Measurements from ENCODE around the gene APOBEC4. TPM values are rescaled to one million over a fixed set of nuclear protein-coding genes. Genes with fewer than 3 reads are reported as not detected.

APOBEC4 gene
- total and polyA plus RNA-seq, 4 experiments from 2014 or later: not detected

DNA sequence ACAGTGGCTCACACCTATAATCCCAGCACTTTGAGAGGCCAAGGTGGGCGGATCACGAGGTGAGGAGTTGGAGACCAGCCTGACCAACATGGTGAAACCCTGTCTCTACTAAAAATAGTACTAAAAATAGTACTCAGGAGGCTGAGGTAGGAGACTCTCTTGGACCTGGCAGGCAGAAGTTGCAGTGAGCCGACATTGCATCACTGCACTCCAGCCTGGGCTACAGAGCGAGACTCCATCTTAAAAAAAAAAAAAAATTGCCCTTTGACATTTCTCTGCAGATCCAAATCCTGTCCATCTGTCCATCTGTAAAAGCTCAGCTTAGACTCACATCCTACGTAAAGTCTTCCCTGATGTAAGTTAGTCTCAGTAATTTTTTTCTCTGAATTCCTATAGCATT lies 56.6 kb downstream of the APOBEC4 start:
- H3K4me1 Mint-ChIP-seq: peaks cover 0 to 2% (median under 1%) of the 10 kb centered on the region in 4 donors
- ChIA-PET POLR2A (ENCODE audit: partially characterized antibody) (no interaction called here), CTCF (ENCODE audit: partially characterized antibody) (no interaction called here)
- Histone ChIP-seq H3K36me3 (ENCODE audit: insufficient read depth, low read length) (no peaks in the 10 kb centered on the region), H3K27ac (ENCODE audit: low read depth, low read length) (no peak overlapping the region), H3K4me1 (ENCODE audit: insufficient read depth, low read length) (no peaks in the 10 kb centered on the region), H3K27me3 (ENCODE audit: insufficient read depth, low read length) (no peaks in the 10 kb centered on the region), H3K9me3 (ENCODE audit: control insufficient read depth in 1 of 2, low read length in 2 of 2) (no peaks in the 10 kb centered on the region), H3K4me3 (ENCODE audit: low read length in 2 of 2) (no peak overlapping the region)
- H3K27ac Mint-ChIP-seq: no peak overlapping the region
- H3K27me3 Mint-ChIP-seq: peaks cover 4 to 7% of the 10 kb centered on the region in 2 donors
- no peak overlapping the region for H3K4me3 Mint-ChIP-seq
- intact Hi-C loops (cut with micrococcal nuclease): no loop called here
- no peaks in the 10 kb centered on the region for H3K36me3 Mint-ChIP-seq
- H3K9me3 Mint-ChIP-seq: no peaks in the 10 kb centered on the region
- DNase-seq: no peak

Other genes with a start within 250 kb of the APOBEC4 start
- gene NMNAT2, start 234.9 kb downstream of the APOBEC4 start, total RNA-seq: not detected
- not detected for gene NMNAT2, start 234.9 kb downstream of the APOBEC4 start, polyA plus RNA-seq
- 10 to 100 TPM; 66.1 to 66.5 TPM for gene SMG7, start 180.8 kb downstream of the APOBEC4 start, total RNA-seq
- gene SMG7, start 180.8 kb downstream of the APOBEC4 start, polyA plus RNA-seq: 10 to 100 TPM; 15.0 to 37.9 TPM
- gene NCF2, start 62.9 kb downstream of the APOBEC4 start, total RNA-seq: 1 to 10 TPM; 5.2 to 6.7 TPM
- gene NCF2, start 62.9 kb downstream of the APOBEC4 start, polyA plus RNA-seq: 1 to 10 TPM; 2.0 to 6.9 TPM
- gene ARPC5, start 17.5 kb downstream of the APOBEC4 start, total RNA-seq: 100 to 1,000 TPM; 106 to 107 TPM
- gene ARPC5, start 17.5 kb downstream of the APOBEC4 start, polyA plus RNA-seq: 100 to 1,000 TPM; 391 to 696 TPM
- gene RGL1, start 151.8 kb upstream of the APOBEC4 start, total RNA-seq: 1 to 10 TPM; 5.1 to 5.3 TPM
- 1 to 10 TPM; 2.3 to 2.4 TPM for gene RGL1, start 151.8 kb upstream of the APOBEC4 start, polyA plus RNA-seq